ENCODE measurements around the gene CYB5B. TPM values are rescaled to one million over a fixed set of nuclear protein-coding genes. Genes with fewer than 3 reads are reported as not detected.
A peak's percentile ranks its signal among the peaks of the same experiment; 100 is the strongest.

CYB5B gene
- total and polyA plus RNA-seq, 7 donors = 42.1 to 92.8 (median 54.5) TPM

- no peaks in the 10 kb centered on the region for H3K4me1 ChIP-seq
- H3K9me3 ChIP-seq = no peaks in the 10 kb centered on the region
- H3K4me3 ChIP-seq = no peak overlapping the region
- TF ChIP-seq CTCF (IDR thresholded peaks at IDR 0.05) = no peak
- no peaks in the 10 kb centered on the region for H3K27me3 ChIP-seq (ENCODE audit: insufficient read depth in 3 of 3, low read length in 2 of 3)
- no peak overlapping the region for H3K27ac ChIP-seq
- DNase-seq (no peak), ATAC-seq (no peak)
- H3K36me3 ChIP-seq (ENCODE audit: insufficient read depth in 1 of 2, low read depth in 1 of 2) = no peaks in the 10 kb centered on the region
- 88 to 89% (median 89%) methylated on average over 11 of the region's 11 CpGs for WGBS, 3 donors
- intact Hi-C loops (cut with DNase I) = no loop called here
Observed at GRCh38 chr16:69499541-69500230, 75.3 kb downstream of the CYB5B start.

GRCh38 chr16:69500496-69500895 lies 76.1 kb downstream of the CYB5B start:
- H3K36me3 ChIP-seq (ENCODE audit: insufficient read depth in 1 of 2, low read depth in 1 of 2) = no peaks in the 10 kb centered on the region
- ATAC-seq = no peak
- intact Hi-C loops (cut with DNase I) = no loop called here
- DNase-seq = no peak
- no peak overlapping the region for H3K27ac ChIP-seq
- WGBS, 3 donors = 89 to 97% (median 96%) methylated on average over 4 of the region's 4 CpGs
- no peak overlapping the region for H3K4me3 ChIP-seq
- no peaks in the 10 kb centered on the region for H3K27me3 ChIP-seq (ENCODE audit: insufficient read depth in 3 of 3, low read length in 2 of 3)
- H3K9me3 ChIP-seq = no peaks in the 10 kb centered on the region
- no peaks in the 10 kb centered on the region for H3K4me1 ChIP-seq
- no peak for TF ChIP-seq CTCF (IDR thresholded peaks at IDR 0.05)

- 31 to 40% (median 33%) methylated on average over 4 of the region's 4 CpGs for WGBS, 3 donors
- peak overlapping the region; percentile 46 for H3K27ac ChIP-seq
- intact Hi-C loops (cut with DNase I) = no loop called here
- no peak overlapping the region for H3K4me3 ChIP-seq
- no peak for TF ChIP-seq CTCF (IDR thresholded peaks at IDR 0.05)
- no peaks in the 10 kb centered on the region for H3K27me3 ChIP-seq (ENCODE audit: insufficient read depth in 3 of 3, low read length in 2 of 3)
- no peaks in the 10 kb centered on the region for H3K9me3 ChIP-seq
- ATAC-seq (peak; percentile 45 to 84 (median 71)), DNase-seq (no peak)
- H3K4me1 ChIP-seq = no peaks in the 10 kb centered on the region
- no peaks in the 10 kb centered on the region for H3K36me3 ChIP-seq (ENCODE audit: insufficient read depth in 1 of 2, low read depth in 1 of 2)
Observed at GRCh38 chr16:69501956-69502745, 77.7 kb downstream of the CYB5B start.

- 70 to 83% (median 74%) methylated on average over 4 of the region's 4 CpGs for WGBS, 3 donors
- intact Hi-C loops (cut with DNase I) = no loop called here
- no peak for TF ChIP-seq CTCF (IDR thresholded peaks at IDR 0.05)
- Histone ChIP-seq H3K27ac (no peak overlapping the region), H3K4me1 (no peaks in the 10 kb centered on the region), H3K9me3 (no peaks in the 10 kb centered on the region), H3K27me3 (ENCODE audit: insufficient read depth in 3 of 3, low read length in 2 of 3) (no peaks in the 10 kb centered on the region), H3K36me3 (ENCODE audit: insufficient read depth in 1 of 2, low read depth in 1 of 2) (no peaks in the 10 kb centered on the region), H3K4me3 (no peak overlapping the region)
- ATAC-seq = peak; percentile 25 to 51 (median 40)
- DNase-seq = no peak
Observed at GRCh38 chr16:69503244-69503643, 78.8 kb downstream of the CYB5B start.
